Measurements from ENCODE around the gene BCL2.

Gene BCL2

DNA sequence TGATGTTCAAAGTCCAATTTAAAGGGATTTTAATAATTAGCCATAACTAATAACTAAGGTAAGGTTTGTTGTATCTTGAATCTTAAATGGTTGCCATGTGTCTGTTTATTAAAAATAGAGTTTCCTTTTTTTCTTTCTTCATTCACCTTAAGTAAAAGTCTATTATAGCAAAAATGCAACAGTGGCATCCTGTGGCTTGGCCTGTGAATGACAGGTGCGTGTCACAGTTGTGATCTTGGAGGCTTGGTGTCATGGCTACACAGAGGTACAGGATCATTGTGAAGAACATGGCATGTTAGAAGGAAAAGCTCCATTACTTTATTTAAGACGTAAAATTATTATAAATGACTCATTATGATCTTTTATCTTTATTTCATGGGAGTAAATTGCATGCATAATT is 246.1 kb downstream of the BCL2 start:
- Histone ChIP-seq H3K79me2 (ENCODE audit: insufficient read depth, low read depth) (no peaks in the 10 kb centered on the region), H2AFZ (ENCODE audit: low read depth) (no peak overlapping the region), H3K4me1 (ENCODE audit: low read depth, poor library complexity, severe bottlenecking) (peaks cover 15% of the 10 kb centered on the region), H3K36me3 (ENCODE audit: insufficient read depth) (no peaks in the 10 kb centered on the region), H3K9ac (no peak overlapping the region), H3K4me2 (no peak overlapping the region), H3K27ac (no peak overlapping the region), H3K27me3 (ENCODE audit: insufficient read depth, low read depth) (no peaks in the 10 kb centered on the region), H4K20me1 (ENCODE audit: insufficient read depth) (no peaks in the 10 kb centered on the region), H3K4me3 (IDR thresholded peaks at IDR 0.05; ENCODE audit: insufficient read depth, low read depth, low read length) (no peak overlapping the region)
- TF ChIP-seq, protein P1, sequence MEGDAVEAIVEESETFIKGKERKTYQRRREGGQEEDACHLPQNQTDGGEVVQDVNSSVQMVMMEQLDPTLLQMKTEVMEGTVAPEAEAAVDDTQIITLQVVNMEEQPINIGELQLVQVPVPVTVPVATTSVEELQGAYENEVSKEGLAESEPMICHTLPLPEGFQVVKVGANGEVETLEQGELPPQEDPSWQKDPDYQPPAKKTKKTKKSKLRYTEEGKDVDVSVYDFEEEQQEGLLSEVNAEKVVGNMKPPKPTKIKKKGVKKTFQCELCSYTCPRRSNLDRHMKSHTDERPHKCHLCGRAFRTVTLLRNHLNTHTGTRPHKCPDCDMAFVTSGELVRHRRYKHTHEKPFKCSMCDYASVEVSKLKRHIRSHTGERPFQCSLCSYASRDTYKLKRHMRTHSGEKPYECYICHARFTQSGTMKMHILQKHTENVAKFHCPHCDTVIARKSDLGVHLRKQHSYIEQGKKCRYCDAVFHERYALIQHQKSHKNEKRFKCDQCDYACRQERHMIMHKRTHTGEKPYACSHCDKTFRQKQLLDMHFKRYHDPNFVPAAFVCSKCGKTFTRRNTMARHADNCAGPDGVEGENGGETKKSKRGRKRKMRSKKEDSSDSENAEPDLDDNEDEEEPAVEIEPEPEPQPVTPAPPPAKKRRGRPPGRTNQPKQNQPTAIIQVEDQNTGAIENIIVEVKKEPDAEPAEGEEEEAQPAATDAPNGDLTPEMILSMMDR (conservative IDR thresholded peaks at IDR 0.05; ENCODE audit: low read depth, low read length): 0 out of 2 replicates have a peak, but pooled peaks have one; percentile 14

Measured in KMS-11 (cell line).